ENCODE results near the gene TUNAR. TPM values are rescaled to one million over a fixed set of nuclear protein-coding genes. Genes with fewer than 3 reads are reported as not detected.

The TUNAR gene
- not detected for total RNA-seq

DNA sequence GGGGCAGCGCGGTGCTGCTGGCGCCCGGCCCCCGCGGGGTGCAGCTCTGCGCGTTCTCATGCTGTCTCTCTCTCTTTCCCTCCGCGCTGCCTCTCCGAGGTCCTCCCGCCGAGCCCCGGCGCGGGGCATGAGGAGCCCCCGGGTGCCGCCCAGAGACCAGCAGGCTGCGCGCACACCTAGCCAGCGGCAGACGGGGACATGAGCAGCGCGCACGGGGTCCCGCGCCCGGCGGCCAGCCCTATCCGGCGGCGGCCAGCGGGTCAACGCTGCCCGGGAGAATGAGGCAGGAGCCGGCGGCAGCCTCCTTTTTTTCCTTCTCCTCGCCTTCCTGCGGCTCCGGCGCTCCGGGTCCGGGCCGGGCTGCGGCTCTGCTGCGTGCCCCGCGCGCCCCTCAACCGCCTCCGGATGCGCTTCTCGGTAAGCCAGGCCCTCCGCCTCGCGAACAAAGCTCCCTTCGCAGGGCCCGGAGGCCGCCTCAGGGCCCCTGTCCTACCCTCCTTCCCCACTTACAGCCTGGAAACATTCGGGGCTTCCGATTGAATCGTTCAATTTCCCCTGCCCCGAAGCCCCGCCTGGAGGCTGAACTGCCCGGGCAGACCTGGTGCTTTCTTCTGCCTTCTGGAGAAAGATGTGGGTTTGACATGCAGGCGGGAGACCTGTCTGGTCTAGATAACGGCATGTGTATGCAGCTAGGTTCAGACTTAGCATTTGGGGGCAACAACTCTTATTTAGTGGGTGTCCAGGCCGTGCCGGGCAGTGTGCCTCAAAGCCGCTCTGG, at the start of gene TUNAR:
TSS of gene TUNAR (plus strand) at position 72 of the 778 bp plus-strand sequence.
- Mint-ChIP-seq H3K9me3 (no peaks in the 10 kb centered on the region), H3K36me3 (ENCODE audit: insufficient read depth) (no peaks in the 10 kb centered on the region), H3K27me3 (ENCODE audit: low read depth) (peaks cover 32% of the 10 kb centered on the region), H3K4me1 (ENCODE audit: low read depth) (peaks cover 9% of the 10 kb centered on the region), H3K4me3 (peak within 1 kb of the TSS; percentile 2)
- DNase-seq (no peak), ATAC-seq (peak in 1 of 2 donors; percentile 48)

DNA sequence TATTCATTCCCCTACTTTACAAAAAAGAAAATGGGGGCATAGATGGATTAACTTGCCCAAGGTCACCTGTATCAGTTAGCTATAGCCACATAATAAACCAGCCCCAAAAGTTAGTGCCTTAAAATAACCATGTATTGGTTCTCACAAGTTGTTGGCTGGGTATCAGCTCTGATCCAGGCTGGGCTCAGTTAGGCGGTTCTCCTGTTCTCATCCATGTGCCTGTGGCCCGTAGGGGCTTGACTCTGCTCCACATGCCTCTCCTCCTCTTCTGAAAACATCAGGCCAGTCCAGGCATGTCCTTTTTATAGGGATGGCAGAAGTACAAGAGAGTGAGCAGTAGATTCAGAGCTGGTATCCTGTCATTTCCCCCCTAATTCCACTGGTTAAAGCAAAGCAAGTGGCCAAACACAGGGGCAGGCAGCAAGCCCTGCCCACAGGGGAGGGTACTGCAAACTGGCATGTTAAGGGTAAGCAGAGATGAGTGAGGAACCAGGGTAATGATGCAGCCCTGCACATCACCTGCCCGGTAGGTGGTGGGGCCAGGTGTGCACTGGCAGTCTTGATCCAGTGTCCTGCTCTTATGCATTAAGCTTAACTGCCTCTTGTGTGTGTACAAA, 47.9 kb upstream of the TUNAR start:
- H3K4me3 Mint-ChIP-seq, result no peak overlapping the region
- DNase-seq, result no peak
- H3K27me3 Mint-ChIP-seq (ENCODE audit: low read depth), result peaks cover 21% of the 10 kb centered on the region
- H3K9me3 Mint-ChIP-seq, result no peaks in the 10 kb centered on the region
- no peaks in the 10 kb centered on the region for H3K4me1 Mint-ChIP-seq (ENCODE audit: low read depth)
- no peaks in the 10 kb centered on the region for H3K36me3 Mint-ChIP-seq (ENCODE audit: insufficient read depth)
- no peak for ATAC-seq

DNA sequence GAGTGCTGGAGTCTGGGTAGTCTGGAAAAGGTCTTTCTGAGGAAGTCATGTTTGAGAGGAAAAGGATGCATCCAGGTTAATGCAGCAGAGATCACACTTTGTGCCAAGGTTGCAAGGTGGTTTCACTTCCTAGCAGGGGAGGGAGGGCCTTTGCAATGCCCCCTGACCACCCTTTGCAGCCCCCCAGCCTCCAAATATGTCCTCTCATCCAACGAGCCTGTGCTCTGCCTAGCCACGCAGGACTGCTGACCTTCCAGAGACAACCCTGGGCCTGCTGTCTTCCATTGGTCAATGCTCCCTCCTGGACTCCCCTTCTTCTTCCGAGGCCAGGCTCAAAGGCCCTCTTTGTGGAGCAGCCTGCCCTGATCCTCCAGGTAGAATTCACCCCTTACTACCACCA, 47.3 kb upstream of the TUNAR start:
- H3K4me1 Mint-ChIP-seq (ENCODE audit: low read depth), result no peaks in the 10 kb centered on the region
- ATAC-seq (no peak), DNase-seq (no peak)
- no peaks in the 10 kb centered on the region for H3K9me3 Mint-ChIP-seq
- H3K27me3 Mint-ChIP-seq (ENCODE audit: low read depth), result peaks cover 21% of the 10 kb centered on the region
- H3K36me3 Mint-ChIP-seq (ENCODE audit: insufficient read depth), result no peaks in the 10 kb centered on the region
- H3K4me3 Mint-ChIP-seq, result no peak overlapping the region

DNA sequence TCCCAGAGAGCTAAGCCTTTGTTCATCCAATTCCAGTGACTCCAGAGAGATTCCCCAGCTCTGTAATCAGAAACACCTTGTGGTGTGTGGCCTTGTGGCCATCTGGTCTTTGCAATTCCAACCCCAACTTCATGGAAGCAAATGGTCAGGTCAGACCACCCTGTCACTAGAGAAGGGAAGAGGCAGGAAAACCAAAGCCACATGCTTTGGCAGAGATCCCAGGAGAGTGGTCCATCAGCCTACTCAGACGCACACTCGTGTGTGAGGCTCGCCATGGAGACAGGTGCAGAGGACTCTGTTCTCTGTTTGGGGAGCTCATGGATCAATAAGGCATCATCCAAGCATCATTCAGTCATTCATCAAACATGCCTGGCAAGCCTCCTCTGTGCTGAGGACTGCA, 46.2 kb upstream of the TUNAR start:
- H3K9me3 Mint-ChIP-seq, result no peaks in the 10 kb centered on the region
- peaks cover 19% of the 10 kb centered on the region for H3K27me3 Mint-ChIP-seq (ENCODE audit: low read depth)
- no peaks in the 10 kb centered on the region for H3K36me3 Mint-ChIP-seq (ENCODE audit: insufficient read depth)
- ATAC-seq (no peak), DNase-seq (no peak)
- no peaks in the 10 kb centered on the region for H3K4me1 Mint-ChIP-seq (ENCODE audit: low read depth)
- H3K4me3 Mint-ChIP-seq, result no peak overlapping the region

DNA sequence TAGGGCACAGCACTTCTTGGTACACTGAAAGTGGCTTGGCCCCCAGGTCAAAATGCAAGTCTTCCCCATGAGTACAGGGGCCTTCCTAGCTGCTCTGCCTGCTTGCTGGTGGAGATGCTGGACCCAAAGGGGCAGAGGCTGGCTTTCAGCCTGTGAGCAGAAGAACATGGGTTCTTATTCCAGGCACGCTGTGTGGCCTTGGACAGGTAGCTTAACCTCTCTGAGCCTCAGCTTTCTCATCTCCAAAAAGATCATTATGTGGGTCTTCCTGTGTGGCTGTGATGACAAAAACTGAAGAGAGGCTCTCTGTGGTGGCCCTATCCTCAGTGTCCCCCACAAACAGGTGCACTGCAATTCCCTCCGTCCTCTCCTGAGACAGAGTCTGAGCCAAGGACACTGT, 45.6 kb upstream of the TUNAR start:
- no peak for ATAC-seq
- Mint-ChIP-seq H3K27me3 (ENCODE audit: low read depth) (peaks cover 19% of the 10 kb centered on the region), H3K9me3 (no peaks in the 10 kb centered on the region), H3K4me3 (no peak overlapping the region), H3K36me3 (ENCODE audit: insufficient read depth) (no peaks in the 10 kb centered on the region), H3K4me1 (ENCODE audit: low read depth) (no peaks in the 10 kb centered on the region)
- no peak for DNase-seq

DNA sequence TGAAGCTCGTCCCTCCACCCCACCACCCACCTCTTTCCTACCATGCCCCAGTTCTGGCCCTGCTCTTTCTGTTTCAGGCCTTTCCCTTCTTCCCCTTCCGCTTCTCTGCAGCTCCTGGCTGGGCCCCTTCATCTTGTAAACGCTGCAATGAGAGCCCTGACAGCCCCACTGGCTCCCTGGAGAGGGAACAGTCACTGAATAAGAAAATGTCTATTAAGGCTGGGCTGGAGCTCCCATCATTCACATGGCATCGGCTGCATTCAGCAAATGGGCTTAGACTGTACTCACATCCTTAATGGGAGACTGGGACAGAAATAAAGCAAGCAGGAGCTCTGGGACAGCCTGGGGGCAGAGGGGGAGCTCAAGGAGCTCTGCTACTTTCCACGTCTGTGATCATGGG, 45.2 kb upstream of the TUNAR start:
- Mint-ChIP-seq H3K9me3 (no peaks in the 10 kb centered on the region), H3K4me1 (ENCODE audit: low read depth) (no peaks in the 10 kb centered on the region), H3K4me3 (no peak overlapping the region), H3K27me3 (ENCODE audit: low read depth) (peaks cover 19% of the 10 kb centered on the region), H3K36me3 (ENCODE audit: insufficient read depth) (no peaks in the 10 kb centered on the region)
- ATAC-seq (no peak), DNase-seq (no peak)

DNA sequence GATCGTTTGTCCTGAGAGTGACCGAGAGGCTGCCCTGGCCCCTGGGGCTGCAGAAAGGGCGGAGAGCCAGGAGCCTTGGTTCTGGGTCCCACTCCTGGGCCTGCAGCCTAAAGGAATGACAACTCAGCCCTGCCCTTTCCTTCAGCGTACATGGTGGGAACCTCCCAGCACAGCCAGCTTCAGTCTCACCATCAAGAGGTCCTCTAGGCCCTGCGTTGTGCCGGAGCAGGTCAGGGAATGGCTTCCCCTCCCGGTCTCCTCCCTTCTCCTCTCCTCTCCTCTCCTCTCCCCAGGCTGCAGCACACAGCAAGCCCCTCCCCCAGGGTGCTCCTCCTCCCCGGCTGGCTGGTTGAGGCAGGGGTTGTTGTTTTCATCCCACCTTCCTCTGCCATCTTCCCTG, 44.6 kb upstream of the TUNAR start:
- no peak overlapping the region for H3K4me3 Mint-ChIP-seq
- H3K27me3 Mint-ChIP-seq (ENCODE audit: low read depth), result peaks cover 19% of the 10 kb centered on the region
- no peaks in the 10 kb centered on the region for H3K36me3 Mint-ChIP-seq (ENCODE audit: insufficient read depth)
- no peak for DNase-seq
- H3K4me1 Mint-ChIP-seq (ENCODE audit: low read depth), result no peaks in the 10 kb centered on the region
- no peak for ATAC-seq
- H3K9me3 Mint-ChIP-seq, result no peaks in the 10 kb centered on the region

DNA sequence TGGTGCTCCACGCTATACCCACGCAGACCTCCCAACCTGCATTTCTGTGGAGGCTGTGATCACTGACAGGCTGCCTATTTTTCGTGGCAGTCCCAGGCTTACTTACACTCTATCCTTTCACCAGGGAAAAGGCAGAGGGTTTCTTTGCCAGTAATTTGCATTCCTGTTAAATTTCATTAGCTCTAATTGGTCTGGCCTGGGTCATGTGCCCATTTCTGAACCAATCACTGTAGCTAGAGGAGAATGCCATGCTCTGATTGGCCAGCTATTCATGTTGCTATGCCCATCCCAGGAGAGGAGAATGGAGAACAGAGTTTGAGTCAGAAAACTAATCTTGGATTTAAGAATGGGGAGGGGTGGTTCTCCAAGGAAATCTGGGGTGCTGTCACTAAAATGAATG, 43.2 kb upstream of the TUNAR start:
- no peak overlapping the region for H3K4me3 Mint-ChIP-seq
- no peak for ATAC-seq

DNA sequence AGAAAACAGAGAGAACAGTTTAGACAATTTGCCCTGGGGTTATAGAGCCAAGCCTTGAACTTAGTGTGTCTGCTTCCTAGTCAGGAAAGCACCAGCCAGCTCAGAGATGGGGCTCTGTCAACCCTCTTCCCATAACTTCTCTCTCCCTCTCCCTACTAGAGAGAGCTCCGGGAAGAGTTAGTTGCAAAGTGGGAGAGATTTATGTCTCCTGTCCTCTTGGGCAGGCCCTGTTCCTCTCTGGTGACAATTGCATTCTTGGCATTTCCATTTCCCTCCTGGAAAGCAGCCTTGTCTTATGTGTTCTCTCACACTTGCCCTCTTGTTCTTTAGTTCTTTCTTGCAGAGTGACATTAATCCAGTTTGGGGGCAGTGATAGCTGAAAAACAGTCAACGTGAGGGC, 42.1 kb upstream of the TUNAR start:
- H3K4me1 Mint-ChIP-seq (ENCODE audit: low read depth), result no peaks in the 10 kb centered on the region
- H3K36me3 Mint-ChIP-seq (ENCODE audit: insufficient read depth), result no peaks in the 10 kb centered on the region
- H3K4me3 Mint-ChIP-seq, result no peak overlapping the region
- no peak for DNase-seq
- H3K27me3 Mint-ChIP-seq (ENCODE audit: low read depth), result peaks cover 11% of the 10 kb centered on the region
- no peak for ATAC-seq
- H3K9me3 Mint-ChIP-seq, result no peaks in the 10 kb centered on the region

More for the DNA sequence above, 43.2 kb upstream of the TUNAR start:
- no peak for DNase-seq
- peaks cover 13% of the 10 kb centered on the region for H3K27me3 Mint-ChIP-seq (ENCODE audit: low read depth)
- H3K36me3 Mint-ChIP-seq (ENCODE audit: insufficient read depth), result no peaks in the 10 kb centered on the region
- no peaks in the 10 kb centered on the region for H3K9me3 Mint-ChIP-seq
- no peaks in the 10 kb centered on the region for H3K4me1 Mint-ChIP-seq (ENCODE audit: low read depth)

DNA sequence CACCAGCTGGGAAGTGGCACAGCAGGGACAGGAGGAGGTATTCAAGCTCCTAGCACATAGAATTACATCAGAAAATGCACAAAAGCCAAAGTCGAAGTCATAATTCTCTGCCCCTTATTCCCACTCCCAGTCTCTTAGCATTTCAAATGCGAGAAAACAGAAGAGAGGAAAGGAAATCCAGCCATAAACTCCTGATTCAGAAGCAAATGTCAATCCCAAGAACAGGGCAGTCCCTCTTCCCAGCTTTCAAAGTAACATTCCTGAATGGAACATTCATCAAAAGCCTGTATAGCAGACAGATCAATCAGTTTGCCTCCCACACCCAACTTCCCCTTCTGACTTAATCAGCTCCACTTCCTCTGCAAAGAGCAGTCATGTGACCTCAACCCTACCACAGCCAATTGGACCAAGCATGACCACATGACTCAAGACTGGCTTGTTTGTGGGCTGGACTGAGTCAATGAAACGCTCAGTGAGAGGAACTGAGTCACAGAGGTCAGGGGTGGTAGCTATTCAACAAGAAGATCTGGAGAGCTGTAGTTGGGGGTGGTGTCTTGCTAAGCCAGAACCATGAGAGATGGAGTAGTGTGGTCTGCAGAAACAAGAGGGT, 41.4 kb upstream of the TUNAR start:
- ATAC-seq (peak; percentile 48 to 55), DNase-seq (no peak)
- Mint-ChIP-seq H3K9me3 (no peaks in the 10 kb centered on the region), H3K4me3 (no peak overlapping the region), H3K4me1 (ENCODE audit: low read depth) (no peaks in the 10 kb centered on the region), H3K36me3 (ENCODE audit: insufficient read depth) (no peaks in the 10 kb centered on the region), H3K27me3 (ENCODE audit: low read depth) (peaks cover 11% of the 10 kb centered on the region)

DNA sequence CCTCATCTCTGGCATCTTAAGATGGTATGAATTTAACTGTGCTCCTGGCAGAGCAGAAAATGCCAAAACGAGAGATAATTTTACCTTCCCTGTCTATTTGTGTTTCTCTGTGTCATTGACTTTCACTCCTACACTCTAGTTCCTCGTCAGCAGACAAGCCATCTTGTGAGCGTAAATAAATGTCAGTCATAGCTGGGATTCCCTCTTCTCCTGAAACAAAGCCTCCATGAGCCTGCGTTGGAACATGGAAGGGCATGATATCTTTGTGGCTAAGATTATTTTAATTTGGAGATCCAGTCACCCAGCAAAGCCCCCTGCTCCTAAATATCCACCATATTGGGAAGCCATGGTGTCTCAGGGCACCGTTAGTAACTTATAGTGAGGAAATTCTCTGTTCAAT, 37.8 kb upstream of the TUNAR start:
- H3K27me3 Mint-ChIP-seq (ENCODE audit: low read depth), result peaks cover 3% of the 10 kb centered on the region
- no peaks in the 10 kb centered on the region for H3K4me1 Mint-ChIP-seq (ENCODE audit: low read depth)
- no peak overlapping the region for H3K4me3 Mint-ChIP-seq
- no peaks in the 10 kb centered on the region for H3K36me3 Mint-ChIP-seq (ENCODE audit: insufficient read depth)
- H3K9me3 Mint-ChIP-seq, result no peaks in the 10 kb centered on the region
- DNase-seq, result no peak
- ATAC-seq, result no peak

DNA sequence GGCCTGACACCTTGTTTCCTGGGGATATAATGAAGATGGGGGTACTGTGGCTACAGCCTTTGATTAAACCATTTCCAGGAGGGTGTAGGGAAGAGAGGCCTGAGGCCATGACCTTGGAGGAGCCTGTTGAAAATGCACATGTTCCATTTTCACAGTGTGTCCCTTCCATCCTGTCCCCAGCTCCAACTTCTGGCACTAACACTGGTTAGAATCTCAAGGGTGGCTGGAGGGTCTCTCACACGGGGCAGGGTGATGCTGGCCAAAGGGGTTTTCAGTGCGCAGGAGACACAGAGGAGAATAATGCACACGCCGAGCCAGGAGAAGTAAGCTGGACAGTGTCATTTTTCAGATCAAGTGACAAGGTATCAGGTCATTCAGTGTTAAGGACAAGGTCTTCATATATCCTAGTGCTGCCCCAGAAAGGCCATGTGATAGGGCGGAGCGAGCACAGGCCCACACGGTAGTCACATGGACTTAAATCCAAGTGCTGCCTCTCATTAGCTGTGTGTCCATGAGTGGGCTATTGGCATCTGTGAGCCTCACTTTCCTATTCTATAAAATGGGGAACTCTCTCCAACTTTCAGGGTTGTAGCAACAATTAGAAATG, 36.4 kb upstream of the TUNAR start:
- no peaks in the 10 kb centered on the region for H3K4me1 Mint-ChIP-seq (ENCODE audit: low read depth)
- H3K4me3 Mint-ChIP-seq, result no peak overlapping the region
- no peak for DNase-seq
- ATAC-seq, result no peak
- H3K36me3 Mint-ChIP-seq (ENCODE audit: insufficient read depth), result no peaks in the 10 kb centered on the region
- H3K27me3 Mint-ChIP-seq (ENCODE audit: low read depth), result peaks cover 3% of the 10 kb centered on the region
- no peaks in the 10 kb centered on the region for H3K9me3 Mint-ChIP-seq

DNA sequence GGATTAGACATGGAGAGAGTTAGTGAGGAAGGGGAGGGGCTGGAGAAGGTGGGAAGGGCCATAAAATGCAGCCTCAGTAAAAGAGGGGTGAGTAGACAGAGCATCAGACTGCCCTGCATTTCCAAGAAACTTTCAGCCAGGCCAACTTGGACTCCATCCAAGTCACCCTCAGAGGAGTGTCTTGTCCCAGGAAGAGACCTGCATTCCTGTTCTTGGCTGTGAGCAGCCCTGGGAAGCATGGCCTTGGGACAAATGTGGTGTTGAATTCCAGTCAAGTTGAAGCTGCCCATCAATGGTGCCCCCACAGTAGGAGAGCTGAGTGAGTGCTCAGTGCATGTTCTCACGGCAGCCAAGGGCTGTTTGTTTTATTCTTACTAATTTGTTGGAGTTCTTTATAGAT, 35.0 kb upstream of the TUNAR start:
- no peaks in the 10 kb centered on the region for H3K36me3 Mint-ChIP-seq (ENCODE audit: insufficient read depth)
- ATAC-seq (no peak), DNase-seq (no peak)
- H3K4me3 Mint-ChIP-seq, result no peak overlapping the region
- H3K27me3 Mint-ChIP-seq (ENCODE audit: low read depth), result peaks cover 5% of the 10 kb centered on the region
- H3K4me1 Mint-ChIP-seq (ENCODE audit: low read depth), result no peaks in the 10 kb centered on the region
- no peaks in the 10 kb centered on the region for H3K9me3 Mint-ChIP-seq

DNA sequence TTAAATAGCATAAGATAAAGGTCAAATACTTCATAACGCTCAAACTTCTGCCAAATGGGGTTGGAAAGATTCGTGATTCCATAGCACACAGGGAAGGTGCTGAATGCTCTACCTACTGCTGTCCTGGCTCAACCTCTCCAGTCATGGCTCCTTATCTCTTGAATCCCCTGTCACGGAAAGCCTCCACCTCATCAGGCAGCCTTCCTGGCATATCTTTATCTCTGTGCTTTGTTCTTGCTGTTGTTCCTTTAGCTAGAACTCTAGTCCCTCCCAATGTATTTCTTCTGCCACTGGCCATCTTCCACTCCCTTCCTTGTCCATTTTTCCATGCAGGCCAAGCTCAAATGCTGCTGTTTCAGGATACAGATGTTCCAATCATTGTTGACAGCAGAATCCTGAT, 26.9 kb upstream of the TUNAR start:
- H3K4me1 Mint-ChIP-seq (ENCODE audit: low read depth), result no peaks in the 10 kb centered on the region
- no peak overlapping the region for H3K4me3 Mint-ChIP-seq
- H3K36me3 Mint-ChIP-seq (ENCODE audit: insufficient read depth), result no peaks in the 10 kb centered on the region
- ATAC-seq (no peak), DNase-seq (no peak)
- H3K27me3 Mint-ChIP-seq (ENCODE audit: low read depth), result peaks cover 30% of the 10 kb centered on the region
- H3K9me3 Mint-ChIP-seq, result no peaks in the 10 kb centered on the region

DNA sequence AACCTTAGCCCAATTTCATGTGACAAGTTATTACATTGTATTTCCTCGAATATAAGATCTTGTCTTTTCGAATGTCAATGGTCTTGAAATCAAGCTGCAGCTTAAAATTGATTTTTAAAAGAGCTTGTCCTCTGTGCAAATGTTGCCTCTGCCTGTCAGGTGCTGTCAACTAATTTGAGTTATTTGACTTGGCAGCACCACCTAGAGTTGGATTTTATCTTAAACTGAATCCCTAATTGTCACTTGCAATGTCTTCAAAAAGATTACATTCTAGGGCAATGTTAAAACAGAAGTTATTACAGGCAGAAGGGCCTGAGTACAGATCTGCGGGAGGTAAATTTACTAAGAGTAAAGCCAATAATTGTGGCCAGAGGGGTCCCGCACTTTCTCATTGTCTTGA, 26.2 kb upstream of the TUNAR start:
- ATAC-seq (no peak), DNase-seq (no peak)
- H3K27me3 Mint-ChIP-seq (ENCODE audit: low read depth), result peaks cover 29% of the 10 kb centered on the region
- no peaks in the 10 kb centered on the region for H3K4me1 Mint-ChIP-seq (ENCODE audit: low read depth)
- no peaks in the 10 kb centered on the region for H3K36me3 Mint-ChIP-seq (ENCODE audit: insufficient read depth)
- H3K9me3 Mint-ChIP-seq, result no peaks in the 10 kb centered on the region
- H3K4me3 Mint-ChIP-seq, result no peak overlapping the region

Data from activated T-cell treated with anti-CD3 and anti-CD28 coated beads, Interleukin-2, amount 50 U/mL, for 4 hours (primary cell).